Astrocyte (in vitro differentiated cells and primary cell): ENCODE data around the gene PCDH19. TPM values are rescaled to one million over a fixed set of nuclear protein-coding genes. Genes with fewer than 3 reads are reported as not detected.
A peak's percentile ranks its signal among the peaks of the same experiment; 100 is the strongest.

Source experiments
- DNase-seq: peaks from one replicate; pipeline ENCODE4 v3.0.0-alpha.2; 2010; ENCODE audit warnings: low read depth
- FAIRE-seq: peaks from 2 replicates; lab custom pipeline; 2011; peaks lifted over from hg19 to GRCh38; lab: Jason Lieb, UNC
- H2AFZ ChIP-seq: 2 replicates; pipeline ENCODE4 v1.6.0; 2012; ENCODE audit warnings: low read depth, low read length, inconsistent platforms
- H3K27ac ChIP-seq: 2 replicates; pipeline ENCODE4 v1.5.1; 2011; ENCODE audit warnings: low read depth, low read length, inconsistent platforms
- H3K27me3 ChIP-seq: 2 replicates; pipeline ENCODE4 v1.6.0; 2011; ENCODE audit warnings: low read length, inconsistent platforms; ENCODE audit not compliant: insufficient read depth
- H3K36me3 ChIP-seq: 2 replicates; pipeline ENCODE4 v1.5.1; 2011; ENCODE audit warnings: low read length, inconsistent platforms; ENCODE audit not compliant: insufficient read depth
- H3K4me1 ChIP-seq: 2 replicates; pipeline ENCODE4 v1.5.1; 2011; ENCODE audit warnings: low read length, inconsistent platforms; ENCODE audit not compliant: insufficient read depth
- H3K4me2 ChIP-seq: 2 replicates; pipeline ENCODE4 v1.6.0; 2012; ENCODE audit warnings: low read length, inconsistent platforms
- H3K4me3 ChIP-seq: 2 replicates; pipeline ENCODE4 v1.5.1; 2011; ENCODE audit warnings: low read depth, mild to moderate bottlenecking, low read length, inconsistent platforms; ENCODE audit not compliant: insufficient read depth
- H3K79me2 ChIP-seq: 2 replicates; pipeline ENCODE4 v1.6.0; 2012; ENCODE audit warnings: mild to moderate bottlenecking, low read length, inconsistent platforms; ENCODE audit not compliant: insufficient read depth
- H3K9ac ChIP-seq: 2 replicates; pipeline ENCODE4 v1.6.0; 2012; ENCODE audit warnings: mild to moderate bottlenecking, low read length, inconsistent platforms
- H3K9me3 ChIP-seq: 2 replicates; pipeline ENCODE4 v1.5.1; 2012; ENCODE audit warnings: low read depth, mild to moderate bottlenecking, low read length, inconsistent platforms; ENCODE audit not compliant: insufficient read depth
- H4K20me1 ChIP-seq: 2 replicates; pipeline ENCODE4 v1.6.0; 2012; ENCODE audit warnings: low read length, inconsistent platforms; ENCODE audit not compliant: insufficient read depth
- H3K27ac Mint-ChIP-seq: one replicate; pipeline ENCODE4 v1.8.0; 2021; ENCODE audit warnings: mild to moderate bottlenecking, mixed read lengths; ENCODE audit not compliant: unreplicated experiment
- H3K27me3 Mint-ChIP-seq: one replicate; pipeline ENCODE4 v1.8.0; 2021; ENCODE audit warnings: low read depth, mixed read lengths; ENCODE audit not compliant: unreplicated experiment
- H3K36me3 Mint-ChIP-seq: one replicate; pipeline ENCODE4 v1.8.0; 2021; ENCODE audit warnings: low read depth, mixed read lengths; ENCODE audit not compliant: unreplicated experiment
- H3K4me1 Mint-ChIP-seq: one replicate; pipeline ENCODE4 v1.8.0; 2021; ENCODE audit warnings: low read depth, mixed read lengths; ENCODE audit not compliant: unreplicated experiment
- H3K4me3 Mint-ChIP-seq: one replicate; pipeline ENCODE4 v1.8.0; 2021; ENCODE audit warnings: mild to moderate bottlenecking, moderate library complexity, mixed read lengths; ENCODE audit not compliant: unreplicated experiment
- H3K9me3 Mint-ChIP-seq: one replicate; pipeline ENCODE4 v1.8.0; 2021; ENCODE audit warnings: mild to moderate bottlenecking, mixed read lengths; ENCODE audit not compliant: unreplicated experiment
- CTCF ChIP-seq: IDR thresholded peaks from 2 replicates; pipeline ENCODE4 v1.5.1; 2011; ENCODE audit warnings: low read depth, mild to moderate bottlenecking, inconsistent platforms, low read length, moderate library complexity; ENCODE audit not compliant: insufficient read depth
- EZH2 ChIP-seq: IDR thresholded peaks from 2 replicates; pipeline ENCODE4 v1.6.1; 2012; ENCODE audit warnings: mild to moderate bottlenecking, low read length, inconsistent platforms; ENCODE audit not compliant: insufficient read depth
- total RNA-seq: library from RNA; stranded (reverse); gene quantifications from 2 replicates; pipeline ENCODE4 v1.2.1, GENCODE V29; 2021

Gene PCDH19
- total RNA-seq, 1 donor from 2014 or later: 11.6 TPM

GRCh38 chrX:100368167-100368566 is 41.9 kb downstream of the PCDH19 start:
- Histone ChIP-seq H3K27ac (no peak overlapping the region), H3K4me1 (no peaks in the 10 kb centered on the region), H4K20me1 (no peaks in the 10 kb centered on the region), H3K79me2 (no peaks in the 10 kb centered on the region), H3K4me3 (no peak overlapping the region), H3K4me2 (no peak overlapping the region), H3K9me3 (no peaks in the 10 kb centered on the region), H3K36me3 (no peaks in the 10 kb centered on the region), H3K9ac (no peak overlapping the region), H2AFZ (no peak overlapping the region), H3K27me3 (no peaks in the 10 kb centered on the region)
- H3K4me1 Mint-ChIP-seq: no peaks in the 10 kb centered on the region
- FAIRE-seq (no peak), DNase-seq (no peak)
- H3K27me3 Mint-ChIP-seq: no peaks in the 10 kb centered on the region
- peaks cover 2% of the 10 kb centered on the region for H3K36me3 Mint-ChIP-seq
- H3K9me3 Mint-ChIP-seq: no peaks in the 10 kb centered on the region
- TF ChIP-seq EZH2 (no peak), CTCF (peak; percentile 15)
- H3K4me3 Mint-ChIP-seq: no peak overlapping the region
- no peak overlapping the region for H3K27ac Mint-ChIP-seq

GRCh38 chrX:100363896-100364295 is 46.2 kb downstream of the PCDH19 start:
- Mint-ChIP-seq H3K27ac (no peak overlapping the region), H3K4me3 (no peak overlapping the region), H3K36me3 (peaks cover 2% of the 10 kb centered on the region), H3K9me3 (no peaks in the 10 kb centered on the region), H3K4me1 (no peaks in the 10 kb centered on the region), H3K27me3 (no peaks in the 10 kb centered on the region)
- Histone ChIP-seq H3K4me1 (no peaks in the 10 kb centered on the region), H3K4me2 (no peak overlapping the region), H4K20me1 (no peaks in the 10 kb centered on the region), H2AFZ (no peak overlapping the region), H3K9me3 (no peaks in the 10 kb centered on the region), H3K4me3 (no peak overlapping the region), H3K36me3 (no peaks in the 10 kb centered on the region), H3K27ac (no peak overlapping the region), H3K79me2 (no peaks in the 10 kb centered on the region), H3K9ac (no peak overlapping the region), H3K27me3 (no peaks in the 10 kb centered on the region)
- TF ChIP-seq EZH2 (no peak), CTCF (no peak)
- FAIRE-seq (no peak), DNase-seq (no peak)

GRCh38 chrX:100358766-100359165 is 51.3 kb downstream of the PCDH19 start:
- Mint-ChIP-seq H3K27ac (no peak overlapping the region), H3K9me3 (no peaks in the 10 kb centered on the region), H3K4me1 (no peaks in the 10 kb centered on the region), H3K36me3 (no peaks in the 10 kb centered on the region), H3K27me3 (no peaks in the 10 kb centered on the region), H3K4me3 (no peak overlapping the region)
- Histone ChIP-seq H3K4me1 (no peaks in the 10 kb centered on the region), H3K27ac (no peak overlapping the region), H3K4me3 (no peak overlapping the region), H3K4me2 (no peak overlapping the region), H4K20me1 (no peaks in the 10 kb centered on the region), H3K79me2 (no peaks in the 10 kb centered on the region), H3K36me3 (no peaks in the 10 kb centered on the region), H3K9ac (no peak overlapping the region), H3K27me3 (no peaks in the 10 kb centered on the region), H3K9me3 (no peaks in the 10 kb centered on the region), H2AFZ (no peak overlapping the region)
- no peak for FAIRE-seq
- TF ChIP-seq EZH2 (no peak), CTCF (no peak)
- no peak for DNase-seq
